ENCODE measurements around the gene LEMD3.

- TF ChIP-seq CTCF (IDR thresholded peaks at IDR 0.05) (no peak), POLR2A (IDR thresholded peaks at IDR 0.05) (no peak)
Observed at GRCh38 chr12:65276916-65277530, 107.6 kb downstream of the LEMD3 start.

All from uterus (tissue), 2 donors.